Stimulated activated CD8-positive, alpha-beta memory T cell treated with anti-CD3 and anti-CD28 coated beads, Interleukin-7, amount 100 ng/mL, for 1 hour (primary cell): ENCODE measurements around the gene ITGB3.

Experiments used
- DNase-seq, 2 donors: peaks; one replicate each; pipeline ENCODE4 v3.0.0-alpha.2; 2020; ENCODE audit warnings: low read depth in 2 of 2

Gene ITGB3

DNA sequence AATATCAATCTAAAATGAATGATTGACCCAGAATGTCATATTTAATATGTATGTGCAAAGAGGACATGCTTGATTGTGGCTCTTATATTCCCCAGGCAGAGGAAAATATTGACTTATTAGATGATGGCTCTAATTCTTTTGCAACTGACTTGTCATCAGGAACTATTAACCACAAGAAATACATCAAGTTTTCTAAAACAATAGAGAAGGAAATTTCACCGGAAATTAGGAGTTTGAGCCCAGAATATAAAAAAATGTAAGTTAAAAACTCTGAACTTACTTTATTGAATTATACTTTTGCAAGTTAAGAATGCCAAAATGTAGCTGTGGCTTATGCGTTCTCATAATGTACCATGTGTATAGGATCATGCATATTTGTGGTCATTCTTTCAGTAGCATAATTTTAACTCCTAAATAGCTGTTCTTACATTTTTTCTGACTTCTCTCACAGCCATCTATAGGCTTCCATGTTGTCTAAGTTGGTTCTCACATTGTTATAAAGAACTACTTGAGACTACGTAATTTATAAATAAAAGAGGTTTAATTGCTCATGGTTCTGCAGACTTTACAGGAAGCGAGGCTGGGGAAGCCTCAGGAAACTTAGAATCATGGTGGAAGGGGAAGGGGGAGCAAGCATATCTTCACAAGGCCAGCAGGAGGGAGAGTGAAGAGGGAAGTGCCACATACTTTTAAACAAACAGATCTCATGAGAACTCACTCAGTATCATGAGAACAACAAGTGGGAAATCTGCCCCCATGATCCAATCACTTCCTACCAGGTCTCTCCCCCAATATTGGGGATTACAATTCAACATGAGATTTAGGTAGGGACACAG, 81.7 kb downstream of the ITGB3 start:
- no peak for DNase-seq

DNA sequence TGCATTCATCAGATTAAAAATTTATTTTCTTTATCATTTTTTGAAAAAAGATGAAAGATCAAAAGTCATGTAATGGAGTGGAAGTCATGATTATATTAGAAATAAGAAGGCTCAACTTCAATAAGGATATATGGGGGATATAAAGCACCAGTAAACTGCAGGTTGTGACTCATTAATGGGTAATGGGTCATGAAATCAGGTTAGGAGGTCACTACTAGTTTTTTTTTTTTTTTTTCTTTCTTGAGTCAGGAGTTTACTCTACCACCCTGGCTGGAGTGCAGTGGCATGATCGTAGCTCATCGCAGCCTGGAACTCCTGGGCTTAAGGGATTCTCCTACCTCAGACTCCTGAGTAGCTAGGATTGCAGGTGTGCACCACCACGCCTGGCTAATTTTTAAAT, 84.4 kb downstream of the ITGB3 start:
- no peak for DNase-seq

DNA sequence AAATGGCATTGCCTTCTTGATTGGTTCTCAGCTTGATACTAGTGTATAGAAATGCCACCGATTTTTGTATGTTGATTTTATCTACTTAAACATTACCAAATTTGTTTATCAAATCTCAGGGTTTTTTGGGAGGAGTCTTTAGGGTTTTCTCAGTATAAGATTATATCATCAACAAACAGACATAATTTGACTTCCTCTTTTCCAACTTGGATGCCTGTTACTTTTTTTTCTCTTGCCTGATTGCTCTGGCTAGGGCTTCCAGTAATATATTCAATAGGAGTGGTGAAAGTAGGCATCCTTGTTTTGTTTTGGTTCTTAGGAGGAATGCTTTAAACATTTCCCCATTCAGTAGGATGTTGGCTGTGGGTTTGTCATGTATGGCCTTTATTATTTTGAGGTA, 99.2 kb downstream of the ITGB3 start:
- no peak for DNase-seq

DNA sequence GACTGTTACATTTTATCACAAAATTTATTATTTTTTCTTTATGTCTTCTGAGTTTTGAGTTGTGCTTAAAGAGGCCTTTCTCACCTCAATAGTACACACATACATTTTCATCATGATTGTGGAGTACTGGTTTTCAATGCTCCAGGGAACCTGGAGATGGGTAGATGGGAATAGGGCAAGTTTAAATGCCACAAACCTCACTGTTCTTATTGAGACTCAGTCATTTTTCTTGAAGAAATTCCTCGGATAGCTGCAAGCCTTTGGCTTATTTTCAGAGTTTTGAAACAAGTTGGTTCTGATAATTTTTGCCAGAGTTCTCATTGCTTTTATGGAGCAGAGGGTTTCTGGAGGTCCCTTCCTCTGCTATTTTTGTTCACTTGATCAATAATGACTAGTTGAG, 105.0 kb downstream of the ITGB3 start:
- no peak for DNase-seq
